Progenitor cell of endocrine pancreas (in vitro differentiated cells): ENCODE results near the gene TAF8. TPM values are rescaled to one million over a fixed set of nuclear protein-coding genes. Genes with fewer than 3 reads are reported as not detected.

Experiments used
- DNase-seq: peaks from one replicate; pipeline ENCODE4 v3.0.0; 2021; ENCODE audit warnings: low spot score; ENCODE audit not compliant: unreplicated experiment
- H3K27ac Mint-ChIP-seq: 2 replicates; pipeline ENCODE4 v1.8.0; 2021; ENCODE audit warnings: mild to moderate bottlenecking, moderate library complexity, mixed read lengths
- H3K27me3 Mint-ChIP-seq: 2 replicates; pipeline ENCODE4 v1.8.0; 2021; ENCODE audit warnings: mixed read lengths
- H3K36me3 Mint-ChIP-seq: 2 replicates; pipeline ENCODE4 v1.8.0; 2022; ENCODE audit warnings: mixed read lengths; ENCODE audit not compliant: insufficient read depth
- H3K4me1 Mint-ChIP-seq: 2 replicates; pipeline ENCODE4 v1.8.0; 2021; ENCODE audit warnings: low read depth, mixed read lengths
- H3K4me3 Mint-ChIP-seq: 2 replicates; pipeline ENCODE4 v1.8.0; 2021; ENCODE audit warnings: low read depth, mild to moderate bottlenecking, moderate library complexity, mixed read lengths
- H3K9me3 Mint-ChIP-seq: 2 replicates; pipeline ENCODE4 v1.8.0; 2021; ENCODE audit warnings: low read depth, mixed read lengths
- total RNA-seq: library from RNA; stranded (reverse); gene quantifications from 2 replicates; pipeline ENCODE4 v1.2.1, GENCODE V29; 2021
- TF ChIP-seq, protein P1 (sequence below): fragments of 200-600 bp; sonication (generic); IDR thresholded peaks from one replicate; pipeline ENCODE4 v1.5.0; 2021; ENCODE audit warnings: antibody characterized with exemption, mild to moderate bottlenecking; ENCODE audit not compliant: unreplicated experiment

TAF8 gene
- total RNA-seq, 1 donor from 2014 or later: 38.9 TPM

DNA sequence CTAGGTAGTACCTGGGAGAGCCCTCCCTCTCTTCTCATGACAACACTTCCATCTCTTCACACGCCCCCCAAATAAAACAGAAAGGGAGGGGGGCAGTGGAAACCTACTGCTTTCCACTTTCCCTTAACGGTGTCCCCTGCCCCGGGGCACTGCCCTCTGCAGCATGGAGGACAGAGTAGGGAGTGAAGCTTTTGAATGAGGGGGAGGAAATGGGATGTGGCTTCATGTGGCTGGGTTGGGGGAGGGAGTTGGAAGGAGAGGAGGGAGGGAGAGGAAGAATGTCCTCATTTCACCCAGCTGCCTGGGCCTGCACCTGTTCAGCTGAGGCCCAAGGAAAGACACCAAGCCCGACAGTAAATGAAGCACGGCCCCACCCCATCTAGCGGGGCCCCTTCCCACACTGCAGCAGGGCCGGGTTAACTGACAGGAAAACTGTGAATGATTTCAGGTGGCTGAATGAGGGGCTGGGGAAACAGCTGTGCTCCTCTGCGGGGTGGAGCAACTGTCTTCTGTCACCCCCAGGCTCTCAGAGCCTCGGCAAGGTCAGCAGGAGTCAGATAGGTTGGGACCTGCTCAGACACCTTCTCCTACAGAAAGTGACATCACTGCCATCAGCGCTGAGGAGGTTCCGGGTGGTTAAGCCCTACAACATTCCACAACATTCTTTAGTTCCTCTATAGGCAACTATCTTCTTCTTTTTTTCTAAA is 40.0 kb upstream of the TAF8 start:
- TF ChIP-seq, protein P1, sequence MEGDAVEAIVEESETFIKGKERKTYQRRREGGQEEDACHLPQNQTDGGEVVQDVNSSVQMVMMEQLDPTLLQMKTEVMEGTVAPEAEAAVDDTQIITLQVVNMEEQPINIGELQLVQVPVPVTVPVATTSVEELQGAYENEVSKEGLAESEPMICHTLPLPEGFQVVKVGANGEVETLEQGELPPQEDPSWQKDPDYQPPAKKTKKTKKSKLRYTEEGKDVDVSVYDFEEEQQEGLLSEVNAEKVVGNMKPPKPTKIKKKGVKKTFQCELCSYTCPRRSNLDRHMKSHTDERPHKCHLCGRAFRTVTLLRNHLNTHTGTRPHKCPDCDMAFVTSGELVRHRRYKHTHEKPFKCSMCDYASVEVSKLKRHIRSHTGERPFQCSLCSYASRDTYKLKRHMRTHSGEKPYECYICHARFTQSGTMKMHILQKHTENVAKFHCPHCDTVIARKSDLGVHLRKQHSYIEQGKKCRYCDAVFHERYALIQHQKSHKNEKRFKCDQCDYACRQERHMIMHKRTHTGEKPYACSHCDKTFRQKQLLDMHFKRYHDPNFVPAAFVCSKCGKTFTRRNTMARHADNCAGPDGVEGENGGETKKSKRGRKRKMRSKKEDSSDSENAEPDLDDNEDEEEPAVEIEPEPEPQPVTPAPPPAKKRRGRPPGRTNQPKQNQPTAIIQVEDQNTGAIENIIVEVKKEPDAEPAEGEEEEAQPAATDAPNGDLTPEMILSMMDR: no peak
- no peaks in the 10 kb centered on the region for H3K9me3 Mint-ChIP-seq
- no peak overlapping the region for H3K4me3 Mint-ChIP-seq
- no peak for DNase-seq
- no peaks in the 10 kb centered on the region for H3K36me3 Mint-ChIP-seq
- H3K4me1 Mint-ChIP-seq: peaks cover 3% of the 10 kb centered on the region
- no peaks in the 10 kb centered on the region for H3K27me3 Mint-ChIP-seq
- H3K27ac Mint-ChIP-seq: no peak overlapping the region

DNA sequence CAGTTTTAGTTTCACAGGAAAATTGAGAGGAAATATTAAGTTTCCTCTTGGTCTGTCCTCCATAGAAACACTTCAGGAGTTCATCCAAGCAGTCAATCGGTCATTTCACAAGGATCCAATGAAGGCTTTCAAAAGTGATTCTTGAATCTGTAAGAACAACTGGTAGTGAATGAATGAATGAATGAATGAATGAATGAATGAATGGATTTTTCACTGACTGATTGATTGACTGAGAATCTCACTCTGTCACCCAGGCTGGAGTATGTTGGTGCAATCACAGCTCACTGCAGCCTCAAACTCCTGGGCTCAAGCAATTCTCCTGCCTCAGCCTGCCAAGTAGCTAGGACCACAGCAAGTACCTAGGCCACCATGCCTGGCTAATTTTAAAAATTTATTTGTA is 39.4 kb upstream of the TAF8 start:
- Mint-ChIP-seq H3K4me1 (peaks cover 3% of the 10 kb centered on the region), H3K27ac (no peak overlapping the region), H3K36me3 (no peaks in the 10 kb centered on the region), H3K9me3 (no peaks in the 10 kb centered on the region), H3K27me3 (no peaks in the 10 kb centered on the region), H3K4me3 (no peak overlapping the region)
- TF ChIP-seq, protein P1: no peak
- no peak for DNase-seq

DNA sequence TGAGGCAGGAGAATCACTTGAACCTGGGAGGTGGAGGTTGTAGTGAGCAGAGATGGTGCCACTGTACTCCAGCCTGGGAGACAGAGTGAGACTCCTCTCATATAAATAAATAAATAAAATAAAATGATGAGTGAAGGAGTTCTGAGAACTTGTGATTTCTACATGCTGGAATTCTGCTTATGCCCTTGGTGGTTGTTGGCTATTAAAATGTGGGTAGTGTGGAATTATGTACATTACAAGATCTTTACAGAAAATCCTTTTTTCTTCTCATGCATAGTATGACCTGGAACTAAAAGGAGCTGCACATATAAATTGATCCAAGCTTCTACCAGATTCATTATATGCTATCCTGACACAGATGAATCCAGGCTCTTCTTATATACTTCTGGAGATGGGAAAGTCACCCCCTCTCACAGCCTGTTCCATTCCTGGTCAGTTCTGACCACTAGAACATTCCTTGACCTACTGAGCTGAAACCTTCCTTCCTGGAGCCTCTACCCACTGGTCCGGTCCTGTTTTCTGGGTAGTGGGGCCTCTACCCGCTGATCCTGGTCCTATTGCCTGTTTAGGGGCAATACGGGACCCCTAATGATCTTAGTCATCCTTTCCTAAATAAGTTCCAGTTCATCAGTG is 37.7 kb upstream of the TAF8 start:
- TF ChIP-seq, protein P1: no peak
- H3K27ac Mint-ChIP-seq: no peak overlapping the region

DNA sequence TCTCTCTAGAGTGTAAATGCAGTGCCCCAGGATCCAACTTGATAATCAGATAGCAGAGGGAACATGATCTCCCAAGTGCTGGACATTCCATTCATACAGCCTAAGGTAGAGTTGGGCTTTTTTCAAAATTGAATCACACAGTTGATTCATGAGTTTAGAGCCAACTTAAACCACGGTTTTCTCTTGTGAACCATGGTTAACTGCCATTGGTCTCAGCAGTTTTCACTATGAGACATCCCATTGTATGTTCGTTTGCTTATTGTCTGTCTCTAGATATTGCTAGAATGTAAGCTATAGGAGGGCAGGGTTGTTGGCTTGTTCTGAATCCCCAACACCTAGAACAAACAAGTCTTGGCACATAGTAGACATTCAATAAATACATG is 37.2 kb upstream of the TAF8 start:
- Mint-ChIP-seq H3K27me3 (no peaks in the 10 kb centered on the region), H3K4me1 (no peaks in the 10 kb centered on the region), H3K27ac (no peak overlapping the region), H3K36me3 (no peaks in the 10 kb centered on the region), H3K4me3 (no peak overlapping the region), H3K9me3 (no peaks in the 10 kb centered on the region)
- no peak for DNase-seq
- TF ChIP-seq, protein P1: no peak

More for the DNA sequence above, 37.7 kb upstream of the TAF8 start:
- Mint-ChIP-seq H3K4me3 (no peak overlapping the region), H3K9me3 (no peaks in the 10 kb centered on the region), H3K27me3 (no peaks in the 10 kb centered on the region), H3K4me1 (no peaks in the 10 kb centered on the region), H3K36me3 (no peaks in the 10 kb centered on the region)
- no peak for DNase-seq

DNA sequence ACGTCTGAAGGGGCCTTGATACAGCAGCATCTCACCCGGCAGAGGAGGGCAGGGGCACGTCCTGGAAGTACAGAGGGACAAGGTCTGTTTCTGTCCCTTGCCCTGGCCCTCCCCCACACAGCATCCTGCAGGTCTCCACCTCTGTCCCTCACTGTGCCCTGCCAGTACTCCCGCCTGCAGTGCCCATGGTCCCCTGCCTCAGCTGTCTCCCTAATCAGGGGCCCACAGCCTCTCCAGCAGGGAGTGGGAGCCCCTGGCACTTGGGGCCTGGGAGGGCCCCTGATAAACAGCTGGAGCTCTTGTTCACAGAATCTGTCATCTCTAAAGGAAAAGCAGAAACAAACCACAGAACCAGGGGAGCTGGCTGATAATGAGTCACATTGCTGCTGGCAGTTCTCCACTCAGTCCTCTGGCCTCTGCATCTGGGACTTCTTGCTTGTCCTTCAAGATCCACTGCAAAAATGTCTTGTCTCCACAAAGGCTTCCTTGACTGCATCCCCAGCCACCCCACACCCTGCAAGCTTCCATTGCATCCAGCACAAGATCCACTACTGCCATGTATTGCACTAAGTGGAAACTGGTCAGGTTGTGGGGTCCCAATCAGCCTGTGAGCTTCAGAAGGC is 33.2 kb upstream of the TAF8 start:
- H3K4me1 Mint-ChIP-seq: no peaks in the 10 kb centered on the region
- DNase-seq: no peak
- no peaks in the 10 kb centered on the region for H3K36me3 Mint-ChIP-seq
- no peak overlapping the region for H3K27ac Mint-ChIP-seq
- H3K27me3 Mint-ChIP-seq: no peaks in the 10 kb centered on the region
- no peak overlapping the region for H3K4me3 Mint-ChIP-seq
- no peaks in the 10 kb centered on the region for H3K9me3 Mint-ChIP-seq
- TF ChIP-seq, protein P1: no peak
